ENCODE data around the gene SBNO1.
"Not testable (repeated sequence)": the region's sequence is repeated elsewhere in the genome, so short reads cannot be mapped to it uniquely, and the experiment has no call there.

Gene SBNO1

DNA sequence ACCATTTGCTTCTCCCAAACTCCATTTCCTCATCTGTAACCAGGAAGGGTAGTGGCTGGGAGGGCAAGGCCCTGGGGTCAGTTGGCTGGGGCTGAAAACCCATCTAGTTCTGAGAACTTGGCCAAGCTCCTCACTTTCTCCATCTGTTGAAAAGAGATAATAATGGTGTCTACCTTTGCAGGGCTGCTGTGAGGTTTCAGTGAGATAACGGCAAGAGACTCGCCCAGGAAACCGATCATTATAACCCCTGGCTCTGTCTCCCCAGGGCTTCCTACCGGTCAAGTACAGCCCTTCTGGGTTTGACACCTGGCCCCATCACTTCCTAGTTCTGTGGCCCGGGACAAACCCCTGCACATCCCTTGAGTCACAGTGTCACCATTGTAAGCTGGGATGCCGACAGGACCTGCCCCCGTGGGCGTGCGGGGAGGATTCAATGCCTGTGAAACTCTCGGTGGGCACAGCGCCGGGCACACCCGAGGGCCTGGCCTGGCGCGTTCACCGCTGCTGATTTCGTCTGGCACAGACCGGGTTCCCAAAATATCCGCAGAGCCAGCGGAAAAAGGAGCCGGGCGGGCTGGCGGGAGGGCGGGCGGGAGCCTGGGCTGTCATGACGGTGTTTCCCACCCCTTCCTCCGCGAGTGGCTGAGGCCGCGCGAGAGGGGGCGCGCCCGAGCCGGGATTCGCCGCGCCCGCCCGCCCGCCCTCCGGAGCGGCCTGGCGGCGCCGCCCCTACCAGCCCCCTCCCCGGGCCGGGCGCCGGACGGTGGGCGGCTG, 23.7 kb upstream of the SBNO1 start:
- peak; percentile 56 to 76 (median 72) for DNase-seq

- no peak for DNase-seq
Measured at GRCh38 chr12:123387508-123388176, 23.0 kb upstream of the SBNO1 start.

DNA sequence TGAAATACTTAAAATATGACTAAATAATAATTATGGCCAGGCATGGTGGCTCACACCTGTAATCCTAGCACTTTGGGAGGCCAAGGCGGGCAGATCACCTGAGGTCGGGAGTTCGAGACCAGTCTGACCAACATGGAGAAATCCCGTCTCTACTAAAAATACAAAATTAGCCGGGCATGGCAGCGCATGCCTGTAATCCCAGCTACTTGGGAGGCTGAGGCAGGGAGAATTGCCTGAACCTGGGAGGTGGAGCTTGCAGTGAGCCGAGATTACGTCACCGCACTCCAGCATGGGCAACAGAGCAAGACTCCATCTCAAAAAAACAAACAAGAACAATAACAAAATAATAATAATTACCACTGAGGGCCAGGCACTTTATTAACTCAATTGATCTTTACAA, 20.9 kb upstream of the SBNO1 start:
- DNase-seq, result not testable (repeated sequence)

GRCh38 chr12:123384994-123385376, 20.3 kb upstream of the SBNO1 start:
- no peak for DNase-seq

GRCh38 chr12:123384318-123384993, 19.8 kb upstream of the SBNO1 start:
- DNase-seq, result no peak

DNA sequence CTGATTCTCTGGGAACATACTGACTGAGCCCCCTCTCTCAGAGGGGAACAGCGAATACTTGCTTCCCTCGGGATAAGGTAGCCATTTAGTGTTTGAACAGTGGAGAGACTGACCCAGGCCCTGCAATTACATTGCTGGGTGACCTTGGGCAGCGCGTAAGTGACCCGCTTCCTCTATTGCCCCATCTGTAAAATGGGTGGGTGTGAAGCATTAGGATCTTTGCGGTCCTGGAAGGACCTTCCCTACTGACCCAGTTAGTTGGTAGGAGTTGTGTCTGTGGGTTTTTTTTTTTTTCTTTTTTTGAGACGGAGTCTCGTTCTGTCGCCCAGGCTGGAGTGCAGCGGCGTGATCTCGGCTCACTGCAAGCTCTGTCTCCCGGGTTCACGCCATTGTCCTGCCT, 18.0 kb upstream of the SBNO1 start:
- no peak for DNase-seq

DNA sequence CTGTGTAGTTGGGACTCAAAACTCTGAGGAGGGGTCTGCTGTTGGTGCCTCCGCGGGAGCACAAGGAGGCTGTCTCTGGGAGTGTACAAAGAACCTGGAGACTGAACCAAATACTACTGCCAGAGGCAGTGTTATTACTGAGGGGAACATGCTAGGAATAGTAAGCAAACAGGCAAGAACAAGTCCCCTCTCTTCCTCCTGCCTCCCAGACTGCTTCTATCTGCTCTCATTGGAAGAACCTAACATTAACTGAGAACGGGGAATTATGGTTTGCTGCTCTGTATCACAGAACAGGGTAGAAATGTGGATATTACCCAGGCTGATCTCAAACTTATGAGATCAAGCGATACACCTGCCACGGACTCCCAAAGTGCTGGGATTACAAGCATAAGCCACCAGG, 14.7 kb upstream of the SBNO1 start:
- DNase-seq, result no peak

DNA sequence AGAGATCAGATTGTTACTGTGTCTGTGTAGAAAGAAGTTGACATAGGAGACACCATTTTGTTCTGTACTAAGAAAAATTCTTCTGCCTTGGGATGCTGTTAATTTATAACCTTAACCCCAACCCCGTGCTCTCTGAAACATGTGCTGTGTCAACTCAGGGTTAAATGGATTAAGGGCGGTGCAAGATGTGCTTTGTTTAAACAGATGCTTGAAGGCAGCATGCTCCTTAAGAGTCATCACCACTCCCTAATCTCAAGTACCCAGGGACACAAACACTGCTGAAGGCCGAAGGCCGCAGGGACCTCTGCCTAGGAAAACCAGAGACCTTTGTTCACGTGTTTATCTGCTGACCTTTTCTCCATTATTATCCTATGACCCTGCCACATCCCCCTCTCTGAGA, 7.8 kb upstream of the SBNO1 start:
- DNase-seq, result not testable (repeated sequence)

GRCh38 chr12:123371667-123372368, 7.2 kb upstream of the SBNO1 start:
- not testable (repeated sequence) for DNase-seq

DNA sequence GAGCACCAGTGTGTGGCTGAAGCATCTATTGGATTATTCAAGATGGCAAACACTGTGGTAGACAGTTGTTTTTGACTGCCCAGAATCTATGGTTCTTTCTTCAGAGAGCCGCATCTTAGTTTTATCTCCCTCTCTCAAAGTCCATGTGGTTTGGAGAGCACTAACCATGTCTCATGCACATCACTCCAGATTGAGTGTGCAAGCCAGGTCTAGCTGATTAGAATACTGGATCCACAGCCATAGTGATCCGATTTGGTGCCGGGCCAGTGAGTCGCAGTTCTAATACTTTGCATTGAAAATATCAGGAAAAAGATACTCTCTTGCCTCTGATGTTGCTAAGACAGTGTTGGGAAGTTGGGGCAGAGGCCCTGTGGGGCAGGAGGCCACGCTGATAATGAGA, 4.6 kb upstream of the SBNO1 start:
- no peak for DNase-seq

DNA sequence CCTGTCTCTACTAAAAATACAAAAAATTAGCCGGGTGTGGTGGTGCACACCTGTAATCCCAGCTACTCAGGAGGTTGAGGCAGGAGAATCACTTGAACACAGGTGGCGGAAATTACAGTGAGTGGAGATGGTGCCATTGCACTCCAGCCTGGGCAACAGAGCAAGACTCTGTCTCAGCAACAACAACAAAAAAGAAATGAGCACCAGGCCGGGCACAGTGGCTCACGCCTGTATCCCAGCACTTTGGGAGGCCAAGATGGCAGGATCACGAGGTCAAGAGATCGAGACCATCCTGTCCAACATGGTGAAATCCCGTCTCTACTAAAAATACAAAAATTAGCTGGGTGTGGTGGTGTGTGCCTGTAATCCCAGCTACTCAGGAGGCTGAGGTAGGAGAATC, 3.8 kb upstream of the SBNO1 start:
- not testable (repeated sequence) for DNase-seq

DNA sequence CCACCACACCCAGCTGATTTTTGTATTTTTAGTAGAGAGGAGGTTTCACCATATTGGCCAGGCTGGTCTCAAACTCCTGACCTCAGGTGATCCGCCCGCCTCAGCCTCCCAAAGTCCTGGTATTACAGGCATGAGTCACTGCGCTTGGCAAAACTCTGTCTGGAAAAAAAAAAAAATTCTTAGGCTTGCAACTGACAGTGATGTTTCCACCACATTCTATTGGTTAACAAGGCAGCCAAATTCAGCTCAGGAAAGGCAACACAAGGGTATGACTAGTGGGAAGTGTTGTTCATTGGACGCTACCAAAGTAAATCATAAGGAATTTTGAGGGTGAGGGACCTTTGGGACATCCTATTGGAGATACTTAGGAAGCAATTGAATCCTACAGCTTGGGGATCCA, 2.9 kb upstream of the SBNO1 start:
- DNase-seq, result no peak

GRCh38 chr12:123365025-123365917, 624 bp upstream of the SBNO1 start:
- DNase-seq, result peak; percentile 97 to 100 (median 98)

DNA sequence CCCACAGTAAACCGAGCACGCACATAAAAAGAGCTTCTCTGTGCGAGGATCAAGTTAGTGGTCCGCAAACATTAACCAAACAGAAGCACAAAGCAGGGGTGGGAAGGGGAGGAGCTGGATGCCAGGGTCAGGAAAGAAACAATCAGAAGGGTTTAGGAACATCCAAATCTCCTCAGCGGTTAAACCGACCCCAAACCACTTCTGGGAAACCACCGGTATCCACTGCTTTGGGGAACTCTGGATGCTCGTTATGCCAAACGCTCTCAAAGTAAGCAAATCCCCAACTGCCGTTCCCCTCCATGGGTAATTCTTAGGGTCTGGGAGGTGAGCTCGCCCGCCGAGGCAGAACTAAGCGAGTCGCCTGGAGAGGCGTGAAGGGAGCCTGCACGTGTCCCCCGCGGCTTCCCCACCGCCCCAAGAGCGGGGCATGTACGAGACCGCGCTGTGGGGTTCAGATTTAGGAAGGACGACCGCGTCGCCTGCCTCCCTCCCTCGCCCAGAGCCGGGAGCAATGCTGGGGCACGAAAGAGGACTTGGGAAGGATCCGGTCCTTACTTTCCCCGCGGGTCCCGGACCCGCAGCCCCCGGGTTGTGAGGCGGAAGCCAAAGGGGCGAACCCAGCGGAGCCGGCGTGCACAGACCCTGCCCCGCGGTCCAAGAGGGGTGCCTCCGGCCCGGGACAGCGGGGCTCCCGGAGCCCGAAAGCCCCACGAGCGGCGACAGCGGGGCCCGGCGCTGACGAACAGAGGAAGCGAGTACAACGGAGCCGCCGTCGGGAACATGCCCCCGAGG, 711 bp downstream of the SBNO1 start:
- peak; percentile 4 to 38 (median 18) for DNase-seq

DNA sequence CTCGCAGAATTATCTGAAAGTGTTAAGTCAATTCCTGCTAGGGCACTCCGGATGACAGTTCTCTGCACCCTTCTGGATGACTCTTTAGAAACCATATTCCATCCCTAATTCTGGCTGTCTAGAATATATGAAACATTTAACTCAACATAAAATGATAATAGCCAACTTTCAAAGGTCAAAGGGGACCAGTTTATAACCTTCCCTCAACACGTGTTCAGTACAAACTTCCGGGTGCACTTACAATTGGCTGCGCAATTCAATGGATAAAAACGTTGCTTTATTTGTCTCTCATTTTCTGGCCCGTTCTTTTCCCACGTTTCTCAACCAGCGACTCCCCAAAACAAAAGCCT, 1.3 kb downstream of the SBNO1 start:
- DNase-seq, result peak in 1 of 6 experiments; percentile 10

DNA sequence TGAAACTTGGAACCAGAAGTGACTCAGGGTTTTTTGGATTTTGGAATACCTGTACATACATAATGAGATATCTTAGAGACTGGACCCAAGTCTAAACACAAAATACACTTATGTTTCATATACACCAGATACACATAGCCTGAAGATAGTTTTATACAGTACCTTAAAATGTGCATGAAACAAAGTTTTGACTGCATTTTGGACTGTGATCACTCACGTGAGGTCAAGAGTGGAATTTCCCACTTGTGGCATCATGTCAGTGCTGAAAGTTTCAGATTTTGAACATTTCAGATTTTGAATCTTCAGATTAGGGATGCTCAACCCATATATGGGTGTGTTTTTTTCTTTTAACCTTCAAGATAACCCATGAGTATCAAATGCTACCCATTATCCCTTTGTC, 6.6 kb downstream of the SBNO1 start:
- DNase-seq, result no peak

DNA sequence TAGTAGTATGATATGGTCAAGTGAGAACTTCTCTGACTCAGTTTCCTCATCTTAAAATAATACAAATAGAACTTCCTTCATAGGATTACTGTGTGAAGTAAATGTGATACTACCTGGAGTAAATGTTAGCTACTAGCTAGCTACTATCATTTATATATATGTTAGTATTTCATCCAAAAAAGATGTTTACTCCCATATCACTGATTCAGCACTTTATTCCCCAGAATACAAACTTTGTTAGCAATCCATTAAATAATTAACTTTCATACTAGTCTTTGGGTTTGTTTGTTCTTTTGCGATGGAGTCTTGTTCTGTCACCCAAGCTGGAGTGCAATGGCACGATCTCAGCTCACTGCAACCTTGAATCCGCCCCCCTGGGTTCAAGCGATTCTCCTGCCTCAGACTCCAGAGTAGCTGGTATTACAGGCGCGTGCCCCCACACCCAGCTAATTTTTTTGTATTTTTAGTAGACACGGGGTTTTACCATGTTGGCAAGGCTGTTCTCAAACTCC, 8.4 kb downstream of the SBNO1 start:
- no peak for DNase-seq

- no peak for DNase-seq
Measured at GRCh38 chr12:123354600-123354999, 10.0 kb downstream of the SBNO1 start.

- no peak for DNase-seq
Measured at GRCh38 chr12:123351349-123351748, 13.3 kb downstream of the SBNO1 start.

DNA sequence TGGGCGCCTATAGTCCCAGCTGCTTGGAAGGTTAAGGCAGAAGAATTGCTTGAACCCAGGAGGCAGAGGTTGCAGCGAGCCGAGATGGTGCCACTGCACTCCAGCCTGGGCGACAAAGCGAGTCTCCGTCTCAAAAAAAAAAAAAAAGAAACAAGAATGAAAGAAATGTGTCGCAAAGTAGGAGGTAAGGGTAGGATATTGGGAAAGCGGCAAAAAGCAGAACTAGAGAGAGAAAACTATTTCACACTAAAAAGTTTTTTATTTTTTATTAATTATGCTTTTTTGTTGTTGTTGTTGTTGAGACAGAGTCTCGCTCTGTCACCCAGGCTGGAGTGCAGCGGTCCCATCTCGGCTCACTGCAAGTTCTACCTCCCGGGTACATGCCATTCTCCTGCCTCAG, 17.7 kb downstream of the SBNO1 start:
- DNase-seq, result no peak

DNA sequence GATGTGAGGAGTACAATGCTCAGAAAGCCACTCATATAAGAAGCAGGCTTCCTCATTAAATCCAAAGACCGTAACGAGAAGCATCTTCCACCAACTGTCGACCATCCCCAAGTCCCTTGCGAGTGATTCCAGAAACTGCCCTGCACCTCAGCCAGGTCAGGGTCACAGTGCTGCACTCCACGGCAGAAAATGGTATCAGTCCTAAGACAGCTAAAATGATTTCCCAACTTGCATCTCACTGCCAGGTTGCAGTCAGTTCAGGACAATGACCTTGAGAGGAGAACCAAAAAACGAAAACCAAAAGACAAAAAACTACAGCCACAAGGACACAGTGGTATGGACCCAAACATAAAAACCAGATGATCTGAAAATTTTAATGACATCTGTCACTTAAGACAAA, 20.6 kb downstream of the SBNO1 start:
- no peak for DNase-seq
